IMR-90 (cell line): Measurements from ENCODE around the gene IER5L. TPM values are rescaled to one million over a fixed set of nuclear protein-coding genes. Genes with fewer than 3 reads are reported as not detected.

Experiments
- ATAC-seq: fragments of 200-7000 bp; cut with Tn5 transposase; 2 replicates; pipeline ENCODE4 v1.9.1; 2020; ENCODE audit warnings: low read depth, mild to moderate bottlenecking, moderate library complexity
- BruUV-seq: library from RNA; stranded (reverse); fragments of 400-500 nt; replicated peaks from 2 replicates; lab custom pipeline; 2021; lab: Mats Ljungman, UMichigan
- CTCF ChIA-PET: fragments of 300-600 bp; formaldehyde crosslinking; extraction: SDS; loops from one replicate; lab custom pipeline; 2021; ENCODE audit warnings: antibody characterized with exemption; lab: Yijun Ruan, JAX
- POLR2A ChIA-PET: fragments of 300-600 bp; sonication (Branson Sonifier 250); formaldehyde crosslinking; loops from one replicate; lab custom pipeline; 2022; ENCODE audit warnings: antibody characterized with exemption; ENCODE audit not compliant: unreplicated experiment; lab: Charles Lee
- DNase-seq: peaks from one replicate; pipeline ENCODE4 v3.0.0; 2013
- H2AFZ ChIP-seq: replicated peaks from 2 replicates; pipeline ENCODE3; 2013; ENCODE audit warnings: low read length, mild to moderate bottlenecking; ENCODE audit not compliant: poor library complexity
- H2AK5ac ChIP-seq: 2 replicates; pipeline ENCODE4 v1.6.1; 2013; ENCODE audit warnings: low read depth, low read length, inconsistent platforms
- H2AK9ac ChIP-seq: replicated peaks from 2 replicates; pipeline ENCODE3; 2013; ENCODE audit warnings: mild to moderate bottlenecking, low read depth, low read length, moderate library complexity; ENCODE audit not compliant: poor library complexity
- H2BK120ac ChIP-seq: 2 replicates; pipeline ENCODE4 v1.6.1; 2013; ENCODE audit warnings: low read depth, low read length, inconsistent platforms
- H2BK15ac ChIP-seq: 3 replicates; pipeline ENCODE4 v1.6.1; 2013; ENCODE audit warnings: low read depth, low read length, inconsistent platforms
- H2BK20ac ChIP-seq: 2 replicates; pipeline ENCODE4 v1.6.1; 2013; ENCODE audit warnings: low read depth, mild to moderate bottlenecking, inconsistent platforms, low read length, moderate library complexity
- H2BK5ac ChIP-seq: 2 replicates; pipeline ENCODE4 v1.6.1; 2013; ENCODE audit warnings: mild to moderate bottlenecking, low read depth, low read length, inconsistent platforms; ENCODE audit not compliant: poor library complexity, severe bottlenecking
- H3K14ac ChIP-seq: replicated peaks from 2 replicates; pipeline ENCODE4 v1.6.1; 2013; ENCODE audit warnings: low read depth, low read length, inconsistent platforms
- H3K18ac ChIP-seq: 2 replicates; pipeline ENCODE4 v1.6.1; 2013; ENCODE audit warnings: low read depth, low read length, control low read depth
- H3K23ac ChIP-seq: 2 replicates; pipeline ENCODE4 v1.6.1; 2013; ENCODE audit warnings: low read depth, low read length, inconsistent platforms
- H3K27ac ChIP-seq: 2 replicates; pipeline ENCODE4 v1.5.1; 2013; ENCODE audit warnings: mild to moderate bottlenecking, control low read depth, low read length; ENCODE audit not compliant: insufficient read depth
- H3K27me3 ChIP-seq: 2 replicates; pipeline ENCODE4 v1.6.1; 2013; ENCODE audit warnings: low read length; ENCODE audit not compliant: control insufficient read depth, insufficient read depth
- H3K36me3 ChIP-seq: 2 replicates; pipeline ENCODE4 v1.6.1; 2013; ENCODE audit warnings: low read length, mixed read lengths; ENCODE audit not compliant: control insufficient read depth, insufficient read depth
- H3K4ac ChIP-seq: 2 replicates; pipeline ENCODE4 v1.6.1; 2013; ENCODE audit warnings: low read depth, low read length, inconsistent platforms
- H3K4me1 ChIP-seq: 2 replicates; pipeline ENCODE4 v1.6.1; 2013; ENCODE audit warnings: low read length, mixed read lengths; ENCODE audit not compliant: control insufficient read depth, insufficient read depth
- H3K4me2 ChIP-seq: 2 replicates; pipeline ENCODE4 v1.6.1; 2013; ENCODE audit warnings: low read depth, mild to moderate bottlenecking, control low read depth, low read length, moderate library complexity
- H3K4me3 ChIP-seq: 2 replicates; pipeline ENCODE4 v1.5.1; 2013; ENCODE audit warnings: low read depth, mild to moderate bottlenecking, control low read depth, low read length, moderate library complexity; ENCODE audit not compliant: insufficient read depth
- H3K56ac ChIP-seq: 2 replicates; pipeline ENCODE4 v1.6.1; 2013; ENCODE audit warnings: low read length, inconsistent platforms; ENCODE audit not compliant: insufficient read depth; ENCODE audit errors: extremely low read depth
- H3K79me1 ChIP-seq, 2 experiments: 2 replicates each; pipeline ENCODE4 v1.6.1; 2013; ENCODE audit warnings: low read length in 2 of 2, inconsistent platforms in 1 of 2, low read depth in 1 of 2
- H3K9ac ChIP-seq: 2 replicates; pipeline ENCODE4 v1.6.1; 2013; ENCODE audit warnings: low read depth, low read length, control low read depth
- H3K9me1 ChIP-seq: 2 replicates; pipeline ENCODE4 v1.6.1; 2013; ENCODE audit warnings: low read length, inconsistent platforms; ENCODE audit not compliant: insufficient read depth
- H3K9me3 ChIP-seq: 2 replicates; pipeline ENCODE4 v1.6.1; 2013; ENCODE audit warnings: low read length; ENCODE audit not compliant: control insufficient read depth, insufficient read depth
- H4K20me1 ChIP-seq: 2 replicates; pipeline ENCODE4 v1.6.1; 2013; ENCODE audit warnings: low read length, inconsistent platforms; ENCODE audit not compliant: insufficient read depth
- H4K5ac ChIP-seq: 2 replicates; pipeline ENCODE4 v1.6.1; 2013; ENCODE audit warnings: mild to moderate bottlenecking, low read depth, low read length, control low read depth
- H4K8ac ChIP-seq, 2 experiments: 2 replicates each; pipeline ENCODE4 v1.6.1; 2013; ENCODE audit warnings: low read depth in 2 of 2, low read length in 2 of 2, control low read depth in 1 of 2, inconsistent platforms in 1 of 2
- H4K91ac ChIP-seq: 2 replicates; pipeline ENCODE4 v1.6.1; 2013; ENCODE audit warnings: low read depth, low read length, inconsistent platforms; ENCODE audit not compliant: insufficient read depth
- BHLHE40 ChIP-seq: fragments of 150-350 bp; IDR thresholded peaks from 2 replicates; pipeline ENCODE4 v1.6.1; 2016; ENCODE audit warnings: mild to moderate bottlenecking, low read depth, low read length
- CEBPB ChIP-seq: IDR thresholded peaks from 2 replicates; pipeline ENCODE4 v1.6.1; 2012; ENCODE audit warnings: low read depth, low read length, improper control_type of control experiment
- CHD1 ChIP-seq: IDR thresholded peaks from 2 replicates; pipeline ENCODE4 v1.6.1; 2012; ENCODE audit warnings: low read depth, low read length, improper control_type of control experiment
- ELK1 ChIP-seq: fragments of 150-350 bp; IDR thresholded peaks from 2 replicates; pipeline ENCODE4 v1.6.1; 2016; ENCODE audit warnings: low read depth, mild to moderate bottlenecking, low read length, moderate library complexity, borderline replicate concordance
- FOS ChIP-seq: fragments of 150-350 bp; IDR thresholded peaks from 2 replicates; pipeline ENCODE4 v1.6.1; 2016; ENCODE audit warnings: low read depth, low read length
- MAFK ChIP-seq: IDR thresholded peaks from 2 replicates; pipeline ENCODE4 v1.6.1; 2012; ENCODE audit warnings: low read depth, low read length, improper control_type of control experiment
- MAZ ChIP-seq: IDR thresholded peaks from 2 replicates; pipeline ENCODE4 v1.6.1; 2012; ENCODE audit warnings: low read depth, mild to moderate bottlenecking, low read length, improper control_type of control experiment, moderate library complexity, borderline replicate concordance
- MXI1 ChIP-seq: IDR thresholded peaks from 2 replicates; pipeline ENCODE4 v1.6.1; 2012; ENCODE audit warnings: low read depth, mild to moderate bottlenecking, low read length, moderate library complexity, borderline replicate concordance
- NFE2L2 ChIP-seq: fragments of 150-350 bp; IDR thresholded peaks from 2 replicates; pipeline ENCODE4 v1.6.1; 2016; ENCODE audit warnings: low read depth, mild to moderate bottlenecking, low read length
- POLR2A ChIP-seq: IDR thresholded peaks from 2 replicates; pipeline ENCODE4 v1.6.1; 2012; ENCODE audit warnings: mild to moderate bottlenecking, low read depth, low read length
- RAD21 ChIP-seq: IDR thresholded peaks from 2 replicates; pipeline ENCODE4 v1.6.1; 2012; ENCODE audit warnings: low read length, improper control_type of control experiment
- RCOR1 ChIP-seq: IDR thresholded peaks from 2 replicates; pipeline ENCODE4 v1.6.1; 2012; ENCODE audit warnings: mild to moderate bottlenecking, low read length, improper control_type of control experiment; ENCODE audit not compliant: insufficient replicate concordance
- RFX5 ChIP-seq: IDR thresholded peaks from 2 replicates; pipeline ENCODE4 v1.8.0; 2012; ENCODE audit warnings: low read depth, mild to moderate bottlenecking, low read length, moderate library complexity
- SMC3 ChIP-seq: fragments of 150-350 bp; IDR thresholded peaks from 2 replicates; pipeline ENCODE4 v1.6.1; 2016; ENCODE audit warnings: low read depth, mild to moderate bottlenecking, antibody characterized with exemption, low read length, moderate library complexity
- WGBS, 2 experiments: methylation state at CpG; one replicate each; pipeline versions ENCODE4 v1.1.5 to v1.1.7; 2013; ENCODE audit warnings: missing lambda C conversion rate in 2 of 2; ENCODE audit not compliant: insufficient read length in 1 of 2; ENCODE audit errors: extremely low coverage in 2 of 2; 5-methylcytosine and 5-hydroxymethylcytosine counted together
- dilution Hi-C: fragments of 300-500 bp; cut with HindIII; formaldehyde crosslinking; loops from one replicate; pipeline ENCODE4 v1.14.3; 2018; ENCODE audit warnings: low sequenced_read_pairs; ENCODE audit not compliant: unreplicated experiment
- in situ Hi-C: fragments of 300-500 bp; cut with MboI; formaldehyde crosslinking; loops from 3 replicates; pipeline ENCODE4 v1.14.3; 2019; ENCODE audit warnings: low sequenced_read_pairs, inconsistent platforms, mixed read lengths
- intact Hi-C: fragments of 100-400 bp; cut with micrococcal nuclease; formaldehyde crosslinking; loops from 2 replicates; pipeline ENCODE4 v1.10.0; 2022
- polyA plus RNA-seq, 3 experiments: library from polyadenylated mRNA; depleted of rRNA; stranded (reverse); fragments of >200 nt; gene quantifications; 2 replicates each; pipeline ENCODE4 v1.2.3, GENCODE V29; 2012; ENCODE audit warnings: low replicate concordance in 1 of 3
- total RNA-seq: library from RNA; depleted of rRNA; stranded (reverse); fragments of >200 nt; gene quantifications from 2 replicates; pipeline ENCODE4 v1.2.3, GENCODE V29; 2012
- TF ChIP-seq, protein P1 (sequence below): conservative IDR thresholded peaks from 2 replicates; pipeline ENCODE4 v1.5.1; 2012; ENCODE audit warnings: mild to moderate bottlenecking, low read depth, low read length, improper control_type of control experiment
- TF ChIP-seq, protein P2 (sequence below): fragments of 150-350 bp; IDR thresholded peaks from 2 replicates; pipeline ENCODE4 v1.6.1; 2017; ENCODE audit warnings: mild to moderate bottlenecking, antibody characterized with exemption, low read length, low read depth

IER5L gene
- total and polyA plus RNA-seq, 2 of the 4 experiments (the other 2 are of a cell fraction): 12.5 to 13.4 TPM

- intact Hi-C loops: no loop called here
- Histone ChIP-seq H3K4me2 (no peak overlapping the region), H3K4me1 (peaks cover 3% of the 10 kb centered on the region; the same call in 1 of the 2 replicates), H2BK15ac (no peak overlapping the region), H3K27me3 (no peaks in the 10 kb centered on the region; the same call in none of the 2 replicates), H2BK5ac (no peak overlapping the region), H3K79me1 (no peaks in the 10 kb centered on the region), H3K4me3 (no peak overlapping the region), H2AFZ (no peak overlapping the region), H4K20me1 (no peaks in the 10 kb centered on the region), H3K9me1 (peaks cover 4% of the 10 kb centered on the region), H3K23ac (no peak overlapping the region), H3K4ac (no peak overlapping the region), H3K18ac (no peak overlapping the region), H3K14ac (no peak overlapping the region), H2BK20ac (no peak overlapping the region), H3K27ac (no peak overlapping the region), H4K8ac (no peak overlapping the region), H3K9ac (no peak overlapping the region), H4K5ac (no peak overlapping the region), H3K9me3 (no peaks in the 10 kb centered on the region), H3K56ac (no peak overlapping the region), H2AK5ac (no peak overlapping the region), H3K36me3 (no peaks in the 10 kb centered on the region), H2AK9ac (no peak overlapping the region), H2BK120ac (no peak overlapping the region), H4K91ac (no peak overlapping the region)
- 90% methylated on average over 4 of the region's 7 CpGs; no CpG with 5 or more reads in 1 of the 2 experiments for WGBS, 2 experiments
- ChIA-PET CTCF (no interaction called here), POLR2A (interaction anchor here (0.5 to 0.6 kb wide), 2 partner anchors 18 to 25 kb away, joined by 4 read pairs; no protein-coding TSS in a partner anchor)
- TF ChIP-seq RCOR1 (no peak), RFX5 (no peak), MAZ (no peak), MXI1 (no peak), ELK1 (no peak), SMC3 (no peak), CHD1 (no peak), BHLHE40 (no peak), FOS (no peak), NFE2L2 (no peak), RAD21 (no peak), CEBPB (no peak), POLR2A (no peak), MAFK (no peak)
- TF ChIP-seq, protein P1, sequence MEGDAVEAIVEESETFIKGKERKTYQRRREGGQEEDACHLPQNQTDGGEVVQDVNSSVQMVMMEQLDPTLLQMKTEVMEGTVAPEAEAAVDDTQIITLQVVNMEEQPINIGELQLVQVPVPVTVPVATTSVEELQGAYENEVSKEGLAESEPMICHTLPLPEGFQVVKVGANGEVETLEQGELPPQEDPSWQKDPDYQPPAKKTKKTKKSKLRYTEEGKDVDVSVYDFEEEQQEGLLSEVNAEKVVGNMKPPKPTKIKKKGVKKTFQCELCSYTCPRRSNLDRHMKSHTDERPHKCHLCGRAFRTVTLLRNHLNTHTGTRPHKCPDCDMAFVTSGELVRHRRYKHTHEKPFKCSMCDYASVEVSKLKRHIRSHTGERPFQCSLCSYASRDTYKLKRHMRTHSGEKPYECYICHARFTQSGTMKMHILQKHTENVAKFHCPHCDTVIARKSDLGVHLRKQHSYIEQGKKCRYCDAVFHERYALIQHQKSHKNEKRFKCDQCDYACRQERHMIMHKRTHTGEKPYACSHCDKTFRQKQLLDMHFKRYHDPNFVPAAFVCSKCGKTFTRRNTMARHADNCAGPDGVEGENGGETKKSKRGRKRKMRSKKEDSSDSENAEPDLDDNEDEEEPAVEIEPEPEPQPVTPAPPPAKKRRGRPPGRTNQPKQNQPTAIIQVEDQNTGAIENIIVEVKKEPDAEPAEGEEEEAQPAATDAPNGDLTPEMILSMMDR: no peak
- TF ChIP-seq, protein P2, sequence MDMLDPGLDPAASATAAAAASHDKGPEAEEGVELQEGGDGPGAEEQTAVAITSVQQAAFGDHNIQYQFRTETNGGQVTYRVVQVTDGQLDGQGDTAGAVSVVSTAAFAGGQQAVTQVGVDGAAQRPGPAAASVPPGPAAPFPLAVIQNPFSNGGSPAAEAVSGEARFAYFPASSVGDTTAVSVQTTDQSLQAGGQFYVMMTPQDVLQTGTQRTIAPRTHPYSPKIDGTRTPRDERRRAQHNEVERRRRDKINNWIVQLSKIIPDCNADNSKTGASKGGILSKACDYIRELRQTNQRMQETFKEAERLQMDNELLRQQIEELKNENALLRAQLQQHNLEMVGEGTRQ: no peak
- in situ Hi-C loops: no loop called here
- DNase-seq (no peak), ATAC-seq (no peak)
- no TSS peak for BruUV-seq
- dilution Hi-C loops: no loop called here
These were observed 43.2 kb upstream of the IER5L start for GRCh38 chr9:129221233-129221632.
